HG02970 (cell line): ENCODE results near the gene NEDD4.
"Not testable (repeated sequence)": the region's sequence is repeated elsewhere in the genome, so short reads cannot be mapped to it uniquely, and the experiment has no call there.

Experiments used
- ATAC-seq: cut with Tn5 transposase; IDR thresholded peaks from one replicate; pipeline ENCODE4 v1.9.1; 2021; ENCODE audit warnings: mild to moderate bottlenecking, moderate library complexity, moderate number of reproducible peaks; ENCODE audit not compliant: unreplicated experiment, low FRiP score

Gene NEDD4

DNA sequence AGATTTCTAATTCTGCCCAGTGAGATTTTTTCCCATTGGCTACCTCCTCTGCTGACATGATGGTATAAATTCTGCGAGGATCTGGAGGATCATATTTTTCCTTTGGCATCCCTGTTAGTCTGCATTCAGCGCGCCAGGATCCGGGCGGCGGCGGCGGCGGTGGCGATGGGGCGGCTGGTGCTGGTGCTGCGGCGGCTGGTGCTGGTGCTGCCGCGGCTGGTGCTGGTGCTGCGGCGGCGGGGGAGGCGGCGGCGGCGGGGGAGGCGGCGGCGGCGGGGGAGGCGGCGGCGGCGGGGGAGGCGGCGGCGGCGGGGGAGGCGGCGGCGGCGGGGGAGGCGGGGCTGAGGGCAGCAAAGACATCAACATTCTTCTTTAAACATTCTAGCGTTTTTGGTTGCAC, 13.6 kb upstream of the NEDD4 start:
- ATAC-seq: not testable (repeated sequence)

DNA sequence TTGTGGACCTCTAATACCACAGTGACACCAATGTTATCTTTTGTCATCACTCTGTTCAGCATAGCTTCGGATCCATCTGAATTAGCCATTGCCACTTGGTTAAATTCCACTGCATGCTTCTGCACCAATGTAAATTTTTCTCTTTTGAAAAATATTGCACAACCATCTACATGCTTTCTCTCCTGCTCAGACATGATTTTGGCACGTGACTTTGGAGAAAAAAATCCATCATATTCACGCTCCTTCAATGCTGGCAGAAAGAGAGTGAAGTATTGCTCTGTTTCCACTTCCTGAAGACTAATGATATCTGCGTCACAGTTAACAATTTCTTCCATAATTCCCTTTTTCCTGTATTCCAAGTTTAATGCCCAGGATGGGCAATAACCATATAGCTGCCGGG, 13.0 kb upstream of the NEDD4 start:
- not testable (repeated sequence) for ATAC-seq

DNA sequence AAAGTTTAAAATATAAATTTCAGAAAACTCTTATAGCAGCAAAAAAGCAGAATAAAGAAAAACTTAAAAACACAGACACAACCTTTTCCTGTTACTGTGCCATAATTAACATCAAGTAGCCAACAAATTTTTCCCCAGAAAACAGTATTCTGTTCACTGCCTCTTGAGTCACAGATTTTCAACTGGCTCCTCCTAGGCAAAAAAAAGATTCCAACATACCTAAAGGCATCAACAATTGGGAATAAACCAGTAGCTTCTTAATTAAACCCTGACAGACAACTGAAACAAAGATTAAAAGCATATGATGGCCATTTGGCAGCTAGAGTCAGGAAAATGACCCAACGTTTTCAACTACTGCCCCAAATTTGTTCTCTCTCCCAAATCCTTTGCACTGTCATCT, 10.9 kb upstream of the NEDD4 start:
- not testable (repeated sequence) for ATAC-seq

GRCh38 chr15:56003777-56004176, 10.4 kb upstream of the NEDD4 start:
- ATAC-seq: not testable (repeated sequence)

GRCh38 chr15:56003277-56003676, 9.9 kb upstream of the NEDD4 start:
- ATAC-seq: not testable (repeated sequence)

- ATAC-seq: no peak
These were observed 8.2 kb upstream of the NEDD4 start for GRCh38 chr15:56001471-56002078.

DNA sequence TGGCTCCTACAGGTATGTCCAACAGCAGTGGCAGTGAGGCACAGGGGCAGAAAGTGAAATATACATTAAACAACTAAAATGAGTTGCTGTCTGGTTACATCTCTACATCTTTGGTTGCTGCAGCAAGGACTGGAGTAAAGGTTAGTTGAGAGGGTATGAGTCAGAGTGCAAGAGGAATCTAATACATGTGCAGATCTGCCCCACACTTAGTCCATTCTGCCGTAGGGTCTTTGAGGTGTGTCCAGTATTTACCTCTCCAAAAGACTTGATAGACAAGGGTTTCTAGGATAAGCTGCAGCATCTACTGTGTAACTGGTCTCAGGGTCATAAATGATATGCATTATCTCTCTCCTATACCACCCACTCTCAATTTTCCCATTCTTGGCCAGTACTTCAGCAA, 6.2 kb upstream of the NEDD4 start:
- ATAC-seq: no peak

DNA sequence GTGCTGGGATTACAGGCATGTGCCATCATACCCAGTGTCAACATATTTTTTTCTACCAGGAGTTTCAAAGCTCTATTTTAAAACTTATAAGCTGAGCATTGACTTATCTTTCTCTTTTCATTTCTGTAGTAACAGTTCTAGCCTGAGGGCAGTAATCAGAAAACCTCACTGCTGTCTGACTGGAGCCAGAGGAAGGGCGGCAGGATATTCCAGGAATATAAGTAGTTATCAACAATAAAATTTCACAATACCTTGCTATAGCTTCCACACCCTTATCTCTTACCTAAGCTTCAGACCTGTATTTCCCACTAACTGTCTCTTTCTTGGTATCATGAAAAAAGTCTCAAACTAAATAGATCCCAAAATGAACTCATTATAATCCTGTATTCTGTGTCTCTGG, 5.1 kb upstream of the NEDD4 start:
- no peak for ATAC-seq

GRCh38 chr15:55993804-55994560, 570 bp upstream of the NEDD4 start:
- no peak for ATAC-seq

DNA sequence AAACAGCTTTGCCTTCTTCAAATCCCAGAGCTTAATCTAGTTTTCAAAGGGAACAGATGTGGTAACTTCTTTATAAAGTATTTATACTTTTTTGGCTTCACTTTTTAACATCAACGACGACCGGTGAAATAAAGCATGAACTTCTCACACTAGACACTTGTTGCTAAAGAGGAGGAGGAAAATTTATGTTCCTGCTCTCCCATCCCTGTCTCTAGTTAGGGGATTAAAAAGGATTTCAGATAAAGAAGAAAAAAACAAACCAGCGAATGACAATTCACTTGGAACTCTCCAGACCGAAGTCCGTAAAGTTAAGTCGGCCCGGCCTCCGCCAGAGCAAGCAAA, 672 bp downstream of the NEDD4 start:
- ATAC-seq: no peak

- no peak for ATAC-seq
These were observed 1.3 kb downstream of the NEDD4 start for GRCh38 chr15:55991802-55992768.

DNA sequence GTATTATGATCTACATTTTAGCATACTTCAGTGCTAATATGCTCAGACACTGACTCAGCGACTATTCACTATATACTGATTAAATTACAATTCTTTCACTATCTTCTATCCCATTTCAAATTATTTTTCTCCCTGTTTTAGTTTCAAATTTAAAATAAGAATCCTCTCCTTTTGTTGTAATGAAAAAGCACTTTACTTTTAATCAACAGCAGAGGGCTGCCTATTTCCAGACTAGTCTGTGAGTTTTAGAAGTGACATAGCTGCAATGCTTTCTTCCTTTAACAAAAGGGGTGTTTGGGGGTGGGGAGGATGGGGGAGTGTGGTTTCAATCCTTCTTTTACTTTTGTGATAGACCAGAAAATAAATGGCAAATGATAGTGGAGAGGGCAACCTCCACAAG, 2.4 kb downstream of the NEDD4 start:
- ATAC-seq: no peak

DNA sequence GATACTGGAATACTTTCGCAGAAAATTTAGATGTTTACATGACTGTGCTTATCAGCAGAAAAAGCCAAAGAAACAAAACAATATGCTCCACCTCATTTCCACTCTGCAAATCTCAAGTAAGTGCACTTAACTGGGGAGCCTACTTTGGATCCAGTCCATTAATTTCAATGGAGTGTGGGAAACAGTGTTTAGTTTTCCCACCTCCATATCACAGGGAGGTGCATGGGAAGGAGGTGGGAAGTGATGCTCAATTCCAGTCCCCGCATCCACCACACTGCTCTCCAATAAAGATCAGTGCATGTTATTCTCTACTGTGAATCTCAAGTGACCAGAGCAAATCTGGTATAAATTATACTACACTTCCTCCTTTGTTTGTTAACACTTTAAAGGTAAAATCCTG, 2.9 kb downstream of the NEDD4 start:
- no peak for ATAC-seq

GRCh38 chr15:55989383-55989782, 4.0 kb downstream of the NEDD4 start:
- no peak for ATAC-seq

- ATAC-seq: no peak
These were observed 11.7 kb downstream of the NEDD4 start for GRCh38 chr15:55981582-55982249.

- no peak for ATAC-seq
These were observed 12.9 kb downstream of the NEDD4 start for GRCh38 chr15:55980511-55980910.

DNA sequence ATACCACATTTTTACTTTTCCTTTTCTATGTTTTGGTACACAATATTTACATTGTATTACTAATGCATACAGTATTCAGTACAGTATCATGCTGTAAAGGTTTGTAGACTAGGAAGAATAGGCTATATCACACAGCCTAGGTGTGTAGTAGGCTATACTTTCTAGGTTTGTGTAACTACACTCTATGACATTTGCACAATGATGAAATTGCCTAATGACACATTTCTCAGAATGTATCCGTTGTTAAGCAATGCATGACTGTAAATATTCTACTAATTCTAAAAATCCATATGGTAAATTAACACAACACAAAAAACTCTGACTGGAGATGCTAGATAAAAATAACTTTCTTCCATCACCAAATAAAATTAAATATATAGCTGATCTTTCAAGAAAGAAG, 16.2 kb downstream of the NEDD4 start:
- ATAC-seq: no peak

DNA sequence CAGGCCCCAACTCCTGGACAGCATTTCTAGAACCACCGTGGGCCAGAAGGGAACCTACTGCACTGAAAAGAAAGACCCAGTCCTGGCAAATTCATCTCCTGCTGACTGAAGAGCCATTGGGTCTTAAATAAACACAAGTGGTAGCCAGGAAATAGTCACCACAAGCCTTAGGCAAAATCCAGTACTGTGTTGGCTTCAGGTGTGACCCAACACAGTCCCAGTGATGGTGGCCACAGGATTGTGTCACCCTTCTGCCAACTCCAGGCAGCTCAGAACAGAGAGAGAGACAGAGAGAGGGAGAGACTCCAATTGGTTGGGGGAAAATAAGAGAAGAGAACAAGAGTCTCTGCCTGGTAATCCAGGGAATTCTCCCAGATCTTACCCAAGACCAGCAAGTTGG, 23.1 kb downstream of the NEDD4 start:
- no peak for ATAC-seq

- no peak for ATAC-seq
These were observed 23.8 kb downstream of the NEDD4 start for GRCh38 chr15:55969582-55969981.

DNA sequence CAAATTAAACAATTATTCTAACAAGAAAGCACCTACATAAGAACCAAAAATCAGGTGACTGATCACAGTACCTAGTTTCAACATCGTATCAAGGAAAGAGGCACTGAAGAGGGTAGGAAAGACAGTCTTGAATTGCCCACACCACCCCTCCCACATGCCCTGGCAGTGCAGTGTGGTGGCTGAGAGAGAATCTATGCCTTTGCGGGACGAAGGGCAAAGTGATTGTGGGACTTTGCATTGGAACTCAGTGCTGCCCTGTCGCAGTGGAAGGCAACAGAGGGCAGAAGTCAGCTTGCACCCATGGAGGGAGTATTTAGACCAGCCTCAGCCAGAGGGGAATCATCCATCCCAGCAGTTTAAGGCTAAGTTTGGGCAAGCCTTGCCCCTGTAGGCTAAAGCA, 24.5 kb downstream of the NEDD4 start:
- ATAC-seq: no peak

GRCh38 chr15:55965091-55965490, 28.3 kb downstream of the NEDD4 start:
- no peak for ATAC-seq
